ENCODE results near the gene SPATS2.
"Not testable (repeated sequence)": the region's sequence is repeated elsewhere in the genome, so short reads cannot be mapped to it uniquely, and the experiment has no call there.

SPATS2 gene

GRCh38 chr12:49529414-49529813 lies 162.2 kb downstream of the SPATS2 start:
- H3K4me2 ChIP-seq (ENCODE audit: low read length), result no peak overlapping the region
- no peaks in the 10 kb centered on the region for H3K27me3 ChIP-seq (ENCODE audit: control insufficient read depth, insufficient read depth, low read length)
- H3K9me3 ChIP-seq (replicated peaks; ENCODE audit: low read length), result no peaks in the 10 kb centered on the region
- H3K4me1 ChIP-seq (ENCODE audit: control insufficient read depth, insufficient read depth, low read length), result no peaks in the 10 kb centered on the region
- H3K36me3 ChIP-seq (ENCODE audit: insufficient read depth, low read length), result peaks cover 36% of the 10 kb centered on the region
- no peak overlapping the region for H3K4me3 ChIP-seq (ENCODE audit: low read length)
- H3K9ac ChIP-seq (ENCODE audit: low read depth, low read length), result no peak overlapping the region

DNA sequence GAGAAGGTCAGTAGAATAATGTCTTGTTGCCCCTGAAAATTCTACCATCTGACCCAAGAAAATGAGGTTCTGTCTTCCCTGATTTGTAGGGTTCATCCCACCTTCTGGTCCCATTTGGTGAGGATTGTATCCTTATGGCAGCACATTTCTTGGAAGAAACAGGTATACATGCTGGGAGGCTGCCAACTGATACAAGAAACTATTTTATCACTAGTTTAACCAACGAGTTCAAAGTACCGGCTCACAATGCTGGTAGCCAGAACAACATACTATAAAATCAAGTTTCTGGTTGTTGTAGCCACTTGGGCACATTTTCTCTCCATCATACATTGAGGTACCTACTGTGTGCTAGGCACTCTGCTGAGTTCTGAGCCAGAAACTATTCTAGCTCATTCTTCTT lies 164.5 kb downstream of the SPATS2 start:
- peaks cover 19% of the 10 kb centered on the region for H3K36me3 ChIP-seq (ENCODE audit: insufficient read depth, low read length)
- peaks cover 6% of the 10 kb centered on the region for H3K27me3 ChIP-seq (ENCODE audit: control insufficient read depth, insufficient read depth, low read length)
- no peak overlapping the region for H3K4me3 ChIP-seq (ENCODE audit: low read length)
- H3K9me3 ChIP-seq (replicated peaks; ENCODE audit: low read length), result no peaks in the 10 kb centered on the region
- H3K9ac ChIP-seq (ENCODE audit: low read depth, low read length), result no peak overlapping the region
- H3K4me2 ChIP-seq (ENCODE audit: low read length), result no peak overlapping the region
- H3K4me1 ChIP-seq (ENCODE audit: control insufficient read depth, insufficient read depth, low read length), result peaks cover 3% of the 10 kb centered on the region

DNA sequence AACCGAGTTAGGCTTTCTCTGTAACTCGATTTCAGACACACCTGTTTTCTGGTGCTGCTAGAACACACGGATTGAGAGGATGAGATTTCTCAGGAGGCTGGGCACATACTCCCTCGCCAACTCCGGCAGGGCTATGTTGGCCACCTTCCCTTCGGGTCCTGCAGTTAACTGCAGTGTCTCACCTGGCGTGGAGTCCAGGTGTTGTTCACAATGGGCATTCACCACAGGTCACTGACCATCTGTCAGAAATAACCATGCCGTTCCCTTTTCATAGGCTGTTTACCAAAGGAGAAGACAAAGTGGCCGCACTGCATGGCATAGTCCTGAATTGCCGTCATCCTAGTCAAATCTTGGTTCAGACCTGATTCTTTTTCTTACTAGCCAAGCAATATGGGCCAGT lies 166.1 kb downstream of the SPATS2 start:
- H3K9me3 ChIP-seq (replicated peaks; ENCODE audit: low read length), result no peaks in the 10 kb centered on the region
- peaks cover 14% of the 10 kb centered on the region for H3K4me1 ChIP-seq (ENCODE audit: control insufficient read depth, insufficient read depth, low read length)
- H3K4me3 ChIP-seq (ENCODE audit: low read length), result no peak overlapping the region
- H3K27me3 ChIP-seq (ENCODE audit: control insufficient read depth, insufficient read depth, low read length), result peaks cover 22% of the 10 kb centered on the region
- H3K4me2 ChIP-seq (ENCODE audit: low read length), result no peak overlapping the region
- peaks cover 9% of the 10 kb centered on the region for H3K36me3 ChIP-seq (ENCODE audit: insufficient read depth, low read length)
- H3K9ac ChIP-seq (ENCODE audit: low read depth, low read length), result no peak overlapping the region

- not testable (repeated sequence) for H3K4me2 ChIP-seq (ENCODE audit: low read length); H3K36me3 ChIP-seq (ENCODE audit: insufficient read depth, low read length); H3K9me3 ChIP-seq (replicated peaks; ENCODE audit: low read length); H3K9ac ChIP-seq (ENCODE audit: low read depth, low read length); H3K4me3 ChIP-seq (ENCODE audit: low read length)
- peaks cover 15% of the 10 kb centered on the region for H3K4me1 ChIP-seq (ENCODE audit: control insufficient read depth, insufficient read depth, low read length)
- H3K27me3 ChIP-seq (ENCODE audit: control insufficient read depth, insufficient read depth, low read length), result peaks cover 26% of the 10 kb centered on the region
Measured at GRCh38 chr12:49534122-49534521, 166.9 kb downstream of the SPATS2 start.

- H3K9ac ChIP-seq (ENCODE audit: low read depth, low read length), result no peak overlapping the region
- peaks cover 33% of the 10 kb centered on the region for H3K27me3 ChIP-seq (ENCODE audit: control insufficient read depth, insufficient read depth, low read length)
- H3K4me2 ChIP-seq (ENCODE audit: low read length), result no peak overlapping the region
- H3K4me1 ChIP-seq (ENCODE audit: control insufficient read depth, insufficient read depth, low read length), result peaks cover 15% of the 10 kb centered on the region
- H3K4me3 ChIP-seq (ENCODE audit: low read length), result no peak overlapping the region
- H3K36me3 ChIP-seq (ENCODE audit: insufficient read depth, low read length), result peaks cover 9% of the 10 kb centered on the region
- H3K9me3 ChIP-seq (replicated peaks; ENCODE audit: low read length), result no peaks in the 10 kb centered on the region
Measured at GRCh38 chr12:49534731-49535278, 167.5 kb downstream of the SPATS2 start.

GRCh38 chr12:49535921-49536525 lies 168.8 kb downstream of the SPATS2 start:
- H3K27me3 ChIP-seq (ENCODE audit: control insufficient read depth, insufficient read depth, low read length), result peaks cover 43% of the 10 kb centered on the region
- H3K9ac ChIP-seq (ENCODE audit: low read depth, low read length), result no peak overlapping the region
- peaks cover 9% of the 10 kb centered on the region for H3K36me3 ChIP-seq (ENCODE audit: insufficient read depth, low read length)
- H3K4me3 ChIP-seq (ENCODE audit: low read length), result no peak overlapping the region
- H3K4me1 ChIP-seq (ENCODE audit: control insufficient read depth, insufficient read depth, low read length), result peaks cover 15% of the 10 kb centered on the region
- no peak overlapping the region for H3K4me2 ChIP-seq (ENCODE audit: low read length)
- H3K9me3 ChIP-seq (replicated peaks; ENCODE audit: low read length), result no peaks in the 10 kb centered on the region

GRCh38 chr12:49536526-49537071 lies 169.3 kb downstream of the SPATS2 start:
- Histone ChIP-seq H3K4me1 (ENCODE audit: control insufficient read depth, insufficient read depth, low read length) (peaks cover 15% of the 10 kb centered on the region), H3K4me3 (ENCODE audit: low read length) (no peak overlapping the region), H3K27me3 (ENCODE audit: control insufficient read depth, insufficient read depth, low read length) (peaks cover 43% of the 10 kb centered on the region), H3K9ac (ENCODE audit: low read depth, low read length) (no peak overlapping the region), H3K9me3 (replicated peaks; ENCODE audit: low read length) (no peaks in the 10 kb centered on the region), H3K4me2 (ENCODE audit: low read length) (no peak overlapping the region), H3K36me3 (ENCODE audit: insufficient read depth, low read length) (peaks cover 3% of the 10 kb centered on the region)

DNA sequence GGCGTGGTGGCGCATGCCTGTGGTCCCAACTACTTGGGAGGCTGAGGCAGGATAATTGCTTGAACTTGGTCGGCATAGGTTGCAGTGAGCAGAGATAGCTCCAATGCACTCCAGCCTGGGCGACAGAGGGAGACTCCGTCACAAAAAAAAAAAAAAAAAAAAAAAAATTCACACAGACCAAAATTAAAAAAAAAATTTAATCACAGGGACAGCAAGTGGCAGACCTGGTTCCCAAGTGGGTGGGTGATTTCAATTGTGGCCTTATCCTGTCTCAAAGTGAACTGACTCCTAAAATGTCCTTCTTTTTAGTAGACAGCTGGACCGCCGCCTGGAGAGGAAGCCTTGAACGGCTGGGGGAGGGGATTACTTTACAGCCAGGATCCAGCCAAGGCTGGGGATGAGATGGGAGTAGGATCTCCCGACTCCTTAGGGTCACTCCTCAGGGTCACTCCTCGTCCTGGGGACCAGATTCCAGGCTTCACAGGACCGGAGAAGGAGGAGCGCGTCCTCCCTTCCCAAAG lies 170.0 kb downstream of the SPATS2 start:
- peak overlapping the region; percentile 61 for H3K4me3 ChIP-seq (ENCODE audit: low read length)
- no peak overlapping the region for H3K9ac ChIP-seq (ENCODE audit: low read depth, low read length)
- H3K4me2 ChIP-seq (ENCODE audit: low read length), result peak overlapping the region; percentile 86
- H3K9me3 ChIP-seq (replicated peaks; ENCODE audit: low read length), result no peaks in the 10 kb centered on the region
- no peaks in the 10 kb centered on the region for H3K36me3 ChIP-seq (ENCODE audit: insufficient read depth, low read length)
- H3K27me3 ChIP-seq (ENCODE audit: control insufficient read depth, insufficient read depth, low read length), result peaks cover 43% of the 10 kb centered on the region
- H3K4me1 ChIP-seq (ENCODE audit: control insufficient read depth, insufficient read depth, low read length), result peaks cover 15% of the 10 kb centered on the region

DNA sequence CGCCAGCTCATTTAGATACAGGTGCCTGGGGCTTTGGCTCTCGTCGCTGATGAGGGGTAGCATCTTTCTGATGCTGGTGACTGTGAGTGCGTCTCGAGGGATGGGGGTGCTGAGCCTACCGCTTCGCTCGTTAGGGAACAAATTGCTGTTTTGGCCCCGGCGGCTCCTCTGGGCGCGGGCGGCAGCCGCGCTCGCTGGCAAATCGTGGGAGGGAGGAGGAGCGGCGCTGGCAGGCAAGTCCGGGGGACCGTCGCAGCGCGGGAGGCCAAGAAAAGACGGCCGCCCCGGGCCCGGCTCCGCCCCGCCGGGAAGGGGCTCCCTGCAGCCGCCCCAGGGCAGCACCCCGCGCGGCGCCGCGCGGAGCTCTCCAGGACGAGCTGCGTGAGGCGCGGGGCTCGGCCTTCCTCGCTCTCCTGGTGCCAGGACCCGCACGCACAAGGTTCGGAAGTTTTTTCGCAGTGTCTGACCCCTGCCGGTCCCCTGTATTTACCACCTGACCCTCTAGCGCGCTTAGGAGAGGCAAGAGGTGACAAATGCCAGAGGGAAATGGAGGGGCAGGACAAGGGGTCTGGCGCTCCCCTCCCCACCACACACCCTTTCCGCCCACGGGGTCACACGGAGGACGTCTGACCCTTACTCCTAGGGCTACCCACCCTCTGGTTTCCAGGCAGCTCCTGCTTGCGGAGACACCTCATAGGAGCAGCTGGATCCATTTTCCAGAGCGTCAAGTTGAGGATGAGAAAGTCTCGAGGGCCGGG lies 170.7 kb downstream of the SPATS2 start:
- H3K27me3 ChIP-seq (ENCODE audit: control insufficient read depth, insufficient read depth, low read length), result peaks cover 43% of the 10 kb centered on the region
- H3K4me1 ChIP-seq (ENCODE audit: control insufficient read depth, insufficient read depth, low read length), result peaks cover 15% of the 10 kb centered on the region
- H3K36me3 ChIP-seq (ENCODE audit: insufficient read depth, low read length), result no peaks in the 10 kb centered on the region
- peak overlapping the region; percentile 61 for H3K4me3 ChIP-seq (ENCODE audit: low read length)
- H3K9ac ChIP-seq (ENCODE audit: low read depth, low read length), result no peak overlapping the region
- H3K9me3 ChIP-seq (replicated peaks; ENCODE audit: low read length), result no peaks in the 10 kb centered on the region
- H3K4me2 ChIP-seq (ENCODE audit: low read length), result peak overlapping the region; percentile 86

GRCh38 chr12:49538510-49539403 lies 171.5 kb downstream of the SPATS2 start, which contains the start of gene KCNH3:
TSS of gene KCNH3 (plus strand) at chr12:49539030. CDS start at chr12:49539417, 387 bp downstream.
- Histone ChIP-seq H3K4me3 (ENCODE audit: low read length) (peak within 1 kb of the TSS; percentile 62), H3K4me1 (ENCODE audit: control insufficient read depth, insufficient read depth, low read length) (peaks cover 15% of the 10 kb centered on the region), H3K27me3 (ENCODE audit: control insufficient read depth, insufficient read depth, low read length) (peaks cover 51% of the 10 kb centered on the region), H3K4me2 (ENCODE audit: low read length) (peak within 1 kb of the TSS; percentile 86), H3K9me3 (replicated peaks; ENCODE audit: low read length) (no peaks in the 10 kb centered on the region), H3K36me3 (ENCODE audit: insufficient read depth, low read length) (no peaks in the 10 kb centered on the region), H3K9ac (ENCODE audit: low read depth, low read length) (no peak within 1 kb of the TSS)
